Measurements from ENCODE around the gene SPOCK3. TPM values are rescaled to one million over a fixed set of nuclear protein-coding genes. Genes with fewer than 3 reads are reported as not detected.
A peak's percentile ranks its signal among the peaks of the same experiment; 100 is the strongest.

SPOCK3 gene
- total and polyA plus RNA-seq, 3 donors from 2014 or later, result 0.16 to 1.5 (median 0.68) TPM

- Histone ChIP-seq H3K27me3 (no peaks in the 10 kb centered on the region), H3K4me1 (no peaks in the 10 kb centered on the region), H3K27ac (no peak overlapping the region), H3K36me3 (ENCODE audit: low read depth, missing control alignments) (no peaks in the 10 kb centered on the region), H3K4me3 (no peak overlapping the region), H3K9me3 (no peaks in the 10 kb centered on the region)
- no peak for DNase-seq
- intact Hi-C loops (cut with DNase I; ENCODE audit: low total_unique reads), result no loop called here
- 68 to 78% methylated on average over 1 of the region's 1 CpG for WGBS, 2 donors
- TF ChIP-seq POLR2A (IDR thresholded peaks at IDR 0.05) (no peak), CTCF (IDR thresholded peaks at IDR 0.05) (no peak)
Observed at GRCh38 chr4:166823126-166823525, 411.2 kb downstream of the SPOCK3 start.

DNA sequence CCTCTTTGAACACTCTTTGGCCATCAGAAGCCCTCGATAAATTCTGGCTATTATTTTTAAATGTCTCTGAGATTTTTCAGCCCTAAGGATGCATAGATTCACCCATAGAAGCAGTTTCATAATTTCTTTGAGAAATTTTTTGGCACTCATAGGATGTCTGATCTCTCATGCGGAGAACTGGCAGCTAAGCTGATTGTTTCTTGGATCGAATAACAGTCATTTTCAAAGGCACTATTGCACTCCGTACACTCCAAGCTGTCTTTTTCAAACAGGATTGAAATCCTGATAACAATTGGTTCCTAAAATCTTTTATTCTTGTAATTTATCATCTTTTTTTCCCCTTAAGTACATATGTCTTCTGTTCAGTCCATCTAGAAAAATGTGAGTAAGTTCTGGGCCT, 411.9 kb downstream of the SPOCK3 start:
- Histone ChIP-seq H3K9me3 (no peaks in the 10 kb centered on the region), H3K36me3 (ENCODE audit: low read depth, missing control alignments) (no peaks in the 10 kb centered on the region), H3K27ac (no peak overlapping the region), H3K27me3 (no peaks in the 10 kb centered on the region), H3K4me3 (no peak overlapping the region), H3K4me1 (no peaks in the 10 kb centered on the region)
- DNase-seq, result no peak
- intact Hi-C loops (cut with DNase I; ENCODE audit: low total_unique reads), result no loop called here
- 85 to 86% methylated on average over 4 of the region's 4 CpGs for WGBS, 2 donors
- TF ChIP-seq CTCF (IDR thresholded peaks at IDR 0.05), result no peak
- no peak for TF ChIP-seq POLR2A (IDR thresholded peaks at IDR 0.05)

DNA sequence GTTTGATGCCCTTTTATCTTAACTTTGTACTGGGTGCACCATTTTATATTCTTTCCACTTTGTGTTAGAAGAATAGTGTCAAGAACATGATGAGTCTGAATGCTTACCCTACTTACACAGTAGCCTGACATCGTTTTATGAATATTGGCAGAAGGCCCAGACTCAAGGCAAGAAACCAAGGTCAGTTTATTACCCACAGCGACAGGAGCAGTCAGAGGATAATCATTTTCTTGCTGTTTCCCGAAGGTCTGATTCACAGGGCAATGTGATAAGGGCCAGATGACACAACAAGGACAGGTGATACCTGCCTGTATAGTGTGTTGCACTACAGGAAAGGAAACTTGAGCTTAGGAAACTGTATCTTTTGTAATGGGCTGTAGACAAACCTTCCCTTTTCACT, 417.4 kb downstream of the SPOCK3 start:
- intact Hi-C loops (cut with DNase I; ENCODE audit: low total_unique reads), result no loop called here
- H3K4me1 ChIP-seq, result no peaks in the 10 kb centered on the region
- WGBS, 2 donors, result 16 to 43% methylated on average over 3 of the region's 3 CpGs
- no peak for TF ChIP-seq CTCF (IDR thresholded peaks at IDR 0.05)
- no peak for TF ChIP-seq POLR2A (IDR thresholded peaks at IDR 0.05)
- no peak overlapping the region for H3K4me3 ChIP-seq
- no peaks in the 10 kb centered on the region for H3K36me3 ChIP-seq (ENCODE audit: low read depth, missing control alignments)
- no peaks in the 10 kb centered on the region for H3K9me3 ChIP-seq
- H3K27ac ChIP-seq, result no peak overlapping the region
- no peaks in the 10 kb centered on the region for H3K27me3 ChIP-seq
- peak; percentile 34 for DNase-seq

DNA sequence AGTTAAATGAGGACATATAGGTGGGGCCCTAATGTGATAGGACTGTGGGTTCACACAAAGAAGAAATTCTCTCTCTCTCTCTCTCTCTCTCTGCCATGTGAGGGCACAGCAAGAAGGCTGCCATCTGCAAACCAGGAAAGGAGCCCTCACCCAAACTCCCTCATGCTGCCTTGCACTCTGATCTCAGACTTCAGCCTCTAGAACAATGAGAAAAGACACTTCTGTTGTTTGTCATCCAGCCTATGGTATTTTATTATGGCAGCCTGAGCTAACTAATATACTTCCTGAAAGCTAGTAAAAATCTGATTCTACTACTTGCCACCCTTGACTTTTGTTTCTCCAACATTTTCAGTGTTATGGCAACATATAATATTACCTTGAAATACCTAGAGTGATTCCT, 425.9 kb downstream of the SPOCK3 start:
- no peak overlapping the region for H3K4me3 ChIP-seq
- H3K36me3 ChIP-seq (ENCODE audit: low read depth, missing control alignments), result no peaks in the 10 kb centered on the region
- H3K4me1 ChIP-seq, result no peaks in the 10 kb centered on the region
- no peak for TF ChIP-seq POLR2A (IDR thresholded peaks at IDR 0.05)
- TF ChIP-seq CTCF (IDR thresholded peaks at IDR 0.05), result no peak
- intact Hi-C loops (cut with DNase I; ENCODE audit: low total_unique reads), result no loop called here
- no peaks in the 10 kb centered on the region for H3K27me3 ChIP-seq
- no peaks in the 10 kb centered on the region for H3K9me3 ChIP-seq
- DNase-seq, result no peak
- H3K27ac ChIP-seq, result no peak overlapping the region

DNA sequence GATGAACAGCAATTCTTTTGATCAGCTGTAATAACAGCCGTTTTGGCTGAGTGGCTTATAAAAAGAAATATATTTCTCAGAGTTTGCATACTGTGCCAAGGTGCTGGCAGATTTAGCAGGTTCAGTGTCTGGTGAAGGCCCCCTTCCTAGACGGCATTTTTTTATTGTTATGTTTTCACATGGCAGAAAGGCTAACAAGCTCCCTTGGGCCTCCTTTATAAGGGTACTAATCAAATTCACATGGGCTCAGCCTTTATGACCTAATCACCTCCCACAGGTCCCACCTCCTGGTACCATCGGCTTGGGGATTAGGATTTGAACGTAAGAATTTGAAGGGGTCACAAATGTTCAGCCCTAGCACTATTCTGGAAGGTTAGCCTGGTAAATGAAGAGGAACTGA, 431.9 kb downstream of the SPOCK3 start:
- H3K4me3 ChIP-seq, result no peak overlapping the region
- no peaks in the 10 kb centered on the region for H3K9me3 ChIP-seq
- intact Hi-C loops (cut with DNase I; ENCODE audit: low total_unique reads), result no loop called here
- no peak overlapping the region for H3K27ac ChIP-seq
- H3K4me1 ChIP-seq, result no peaks in the 10 kb centered on the region
- DNase-seq, result no peak
- no peaks in the 10 kb centered on the region for H3K27me3 ChIP-seq
- WGBS, 2 donors, result 29 to 41% methylated on average over 4 of the region's 4 CpGs
- TF ChIP-seq POLR2A (IDR thresholded peaks at IDR 0.05), result no peak
- TF ChIP-seq CTCF (IDR thresholded peaks at IDR 0.05), result no peak
- H3K36me3 ChIP-seq (ENCODE audit: low read depth, missing control alignments), result no peaks in the 10 kb centered on the region
